ENCODE results near the gene MAPK8. TPM values are rescaled to one million over a fixed set of nuclear protein-coding genes. Genes with fewer than 3 reads are reported as not detected.

MAPK8 gene
- total RNA-seq, 1 donor from 2014 or later: 57.1 TPM

DNA sequence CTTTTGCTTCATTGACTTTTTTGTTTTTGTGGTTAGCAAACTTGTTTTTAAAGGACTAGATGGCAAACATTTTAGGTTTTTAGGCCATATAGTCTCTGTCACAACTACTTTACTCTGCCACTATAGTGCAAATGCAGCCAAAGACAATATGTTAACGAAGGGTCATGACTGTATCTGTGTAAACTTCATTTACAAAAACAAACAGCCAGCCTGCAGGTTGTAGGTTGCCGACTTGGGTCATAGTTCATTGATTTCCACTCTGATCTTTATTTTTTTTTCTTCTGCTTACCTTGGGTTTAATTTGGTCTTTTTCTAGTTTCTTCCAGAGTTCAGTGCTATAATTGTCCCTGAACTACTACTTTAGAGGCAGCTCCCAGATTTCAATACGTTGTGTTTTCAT lies 178.4 kb downstream of the MAPK8 start:
- H3K27me3 Mint-ChIP-seq (ENCODE audit: unreplicated experiment): no peaks in the 10 kb centered on the region
- H3K27ac Mint-ChIP-seq (ENCODE audit: unreplicated experiment): no peak overlapping the region
- no peak overlapping the region for H3K4me3 Mint-ChIP-seq (ENCODE audit: unreplicated experiment)
- peaks cover 14% of the 10 kb centered on the region for H3K4me1 Mint-ChIP-seq (ENCODE audit: unreplicated experiment)
- TF ChIP-seq, protein P1, sequence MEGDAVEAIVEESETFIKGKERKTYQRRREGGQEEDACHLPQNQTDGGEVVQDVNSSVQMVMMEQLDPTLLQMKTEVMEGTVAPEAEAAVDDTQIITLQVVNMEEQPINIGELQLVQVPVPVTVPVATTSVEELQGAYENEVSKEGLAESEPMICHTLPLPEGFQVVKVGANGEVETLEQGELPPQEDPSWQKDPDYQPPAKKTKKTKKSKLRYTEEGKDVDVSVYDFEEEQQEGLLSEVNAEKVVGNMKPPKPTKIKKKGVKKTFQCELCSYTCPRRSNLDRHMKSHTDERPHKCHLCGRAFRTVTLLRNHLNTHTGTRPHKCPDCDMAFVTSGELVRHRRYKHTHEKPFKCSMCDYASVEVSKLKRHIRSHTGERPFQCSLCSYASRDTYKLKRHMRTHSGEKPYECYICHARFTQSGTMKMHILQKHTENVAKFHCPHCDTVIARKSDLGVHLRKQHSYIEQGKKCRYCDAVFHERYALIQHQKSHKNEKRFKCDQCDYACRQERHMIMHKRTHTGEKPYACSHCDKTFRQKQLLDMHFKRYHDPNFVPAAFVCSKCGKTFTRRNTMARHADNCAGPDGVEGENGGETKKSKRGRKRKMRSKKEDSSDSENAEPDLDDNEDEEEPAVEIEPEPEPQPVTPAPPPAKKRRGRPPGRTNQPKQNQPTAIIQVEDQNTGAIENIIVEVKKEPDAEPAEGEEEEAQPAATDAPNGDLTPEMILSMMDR (IDR thresholded peaks at IDR 0.05): no peak
- H3K9me3 Mint-ChIP-seq (ENCODE audit: unreplicated experiment): no peaks in the 10 kb centered on the region
- H3K36me3 Mint-ChIP-seq (ENCODE audit: unreplicated experiment): no peaks in the 10 kb centered on the region
- no peak for DNase-seq (ENCODE audit: extremely low spot score, unreplicated experiment)

DNA sequence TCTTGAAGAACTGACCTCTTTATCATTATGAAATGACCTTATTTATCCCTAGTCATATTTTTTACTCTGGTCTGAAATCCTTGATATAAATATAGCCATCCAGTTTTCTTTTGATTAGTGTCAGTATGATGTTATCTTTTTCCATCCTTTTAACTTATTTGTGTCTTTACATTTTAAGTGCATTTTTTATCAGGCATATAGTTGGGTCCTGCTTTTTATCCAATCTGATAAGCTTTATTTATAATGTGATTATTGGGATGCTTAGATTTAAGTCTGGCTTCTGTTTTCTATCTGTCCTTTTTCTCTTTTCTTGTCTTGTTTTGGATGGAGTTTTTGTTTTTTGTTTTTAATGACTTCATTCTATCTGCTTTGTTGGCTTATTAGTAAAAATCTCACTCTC lies 179.2 kb downstream of the MAPK8 start:
- Mint-ChIP-seq H3K4me3 (ENCODE audit: unreplicated experiment) (no peak overlapping the region), H3K27me3 (ENCODE audit: unreplicated experiment) (no peaks in the 10 kb centered on the region), H3K27ac (ENCODE audit: unreplicated experiment) (no peak overlapping the region), H3K9me3 (ENCODE audit: unreplicated experiment) (no peaks in the 10 kb centered on the region), H3K36me3 (ENCODE audit: unreplicated experiment) (no peaks in the 10 kb centered on the region), H3K4me1 (ENCODE audit: unreplicated experiment) (peaks cover 14% of the 10 kb centered on the region)
- TF ChIP-seq, protein P1 (IDR thresholded peaks at IDR 0.05): no peak
- DNase-seq (ENCODE audit: extremely low spot score, unreplicated experiment): no peak

DNA sequence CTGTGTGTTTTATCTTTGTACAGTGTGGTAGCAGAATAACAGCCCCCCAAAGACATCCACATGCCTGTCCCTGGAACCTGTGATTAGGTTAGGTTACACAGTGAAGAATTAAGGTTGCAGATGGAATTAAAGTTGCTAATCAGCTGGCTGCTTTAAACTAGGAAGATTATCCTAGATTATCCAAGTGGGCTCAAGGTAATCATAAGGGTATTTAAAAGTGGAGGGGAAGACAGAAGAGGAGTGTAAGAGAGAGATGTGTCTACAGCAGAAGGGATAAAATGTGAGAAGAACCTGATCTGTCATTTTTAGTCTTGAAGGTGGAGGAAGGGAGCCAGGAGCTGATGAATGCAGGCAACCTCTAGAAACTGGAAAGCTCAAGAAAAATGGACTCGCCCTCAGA lies 180.8 kb downstream of the MAPK8 start:
- Mint-ChIP-seq H3K36me3 (ENCODE audit: unreplicated experiment) (no peaks in the 10 kb centered on the region), H3K27ac (ENCODE audit: unreplicated experiment) (no peak overlapping the region), H3K9me3 (ENCODE audit: unreplicated experiment) (no peaks in the 10 kb centered on the region), H3K4me3 (ENCODE audit: unreplicated experiment) (no peak overlapping the region), H3K27me3 (ENCODE audit: unreplicated experiment) (no peaks in the 10 kb centered on the region), H3K4me1 (ENCODE audit: unreplicated experiment) (peaks cover 14% of the 10 kb centered on the region)
- DNase-seq (ENCODE audit: extremely low spot score, unreplicated experiment): no peak
- TF ChIP-seq, protein P1 (IDR thresholded peaks at IDR 0.05): no peak

Other genes with a start within 250 kb of the MAPK8 start
- not detected in 2 replicates for gene FRMPD2, start 32.0 kb upstream of the MAPK8 start, total RNA-seq